Stimulated activated CD4-positive, alpha-beta T cell treated with anti-CD3 and anti-CD28 coated beads, Interleukin-12 subunit alpha, Interleukin-12 subunit beta, amount 100 ng/mL, for 4 hours (primary cell): ENCODE measurements around the gene ERFL.

ENCODE experiments used
- DNase-seq: peaks from one replicate; pipeline ENCODE4 v3.0.0-alpha.2; 2020

Gene ERFL

DNA sequence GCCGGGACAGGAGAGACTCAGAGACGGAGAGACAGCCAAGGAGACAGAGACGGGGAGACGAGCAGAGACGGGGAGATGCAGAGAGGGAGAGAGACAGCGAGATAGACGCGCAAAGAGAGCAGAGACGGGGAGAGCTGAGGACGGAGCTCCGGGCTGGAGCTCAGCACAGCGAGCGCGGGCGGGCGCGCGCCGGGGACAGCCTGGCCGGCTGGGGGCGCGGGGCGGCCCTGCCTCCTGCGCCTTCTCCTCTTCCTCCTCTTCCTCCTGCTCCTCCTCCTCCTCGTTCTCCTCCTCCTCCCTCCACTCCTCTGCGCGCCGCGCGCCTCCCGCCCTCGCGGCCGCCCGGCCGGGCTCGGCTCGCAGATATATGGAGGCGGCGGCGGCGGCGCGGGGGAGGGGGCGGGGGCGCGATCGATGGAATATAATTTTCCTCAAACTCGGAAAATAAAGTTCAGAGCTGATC, at the start of gene ERFL:
TSS of gene ERFL (minus strand) at position 229 of the 463 bp plus-strand sequence. CDS start 15,530 bp downstream, outside the sequence.
- no peak for DNase-seq

DNA sequence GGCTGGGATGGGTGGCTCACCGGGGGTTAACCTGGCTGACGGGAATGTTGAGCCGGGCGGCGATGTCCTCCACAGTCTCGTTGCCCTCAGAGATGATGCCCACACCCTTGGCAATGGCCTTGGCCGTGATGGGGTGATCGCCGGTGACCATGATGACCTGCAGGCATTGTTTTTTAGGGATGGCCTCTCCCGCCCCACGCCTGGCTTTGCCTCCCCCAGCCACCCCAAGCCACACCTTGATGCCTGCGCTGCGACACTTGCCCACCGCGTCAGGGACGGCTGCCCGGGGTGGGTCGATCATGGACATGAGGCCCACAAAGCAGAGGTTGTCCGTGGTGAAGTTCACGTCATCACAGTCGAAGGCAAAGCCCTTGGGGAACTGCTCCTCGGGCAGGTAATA, 49.7 kb upstream of the ERFL start:
- no peak for DNase-seq

DNA sequence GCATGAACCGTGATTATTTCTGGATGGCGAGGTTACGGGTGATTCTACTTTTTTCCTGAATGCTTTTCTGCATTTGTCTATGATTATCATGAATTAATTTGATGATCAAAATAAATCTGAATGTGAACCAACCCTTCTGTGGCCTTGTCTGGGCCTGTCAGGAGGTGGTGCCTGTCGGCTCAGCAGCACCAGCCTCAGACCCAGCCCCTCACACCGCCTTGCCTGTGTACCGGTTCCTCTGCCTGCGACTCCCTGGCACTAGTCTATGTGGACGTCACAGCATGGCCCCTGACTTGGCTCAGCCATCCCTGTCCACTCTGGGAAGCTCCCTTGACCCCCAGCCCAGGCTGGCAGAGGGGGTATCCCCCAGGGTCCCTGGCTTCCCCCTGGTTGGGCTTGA, 46.4 kb upstream of the ERFL start:
- DNase-seq = no peak

DNA sequence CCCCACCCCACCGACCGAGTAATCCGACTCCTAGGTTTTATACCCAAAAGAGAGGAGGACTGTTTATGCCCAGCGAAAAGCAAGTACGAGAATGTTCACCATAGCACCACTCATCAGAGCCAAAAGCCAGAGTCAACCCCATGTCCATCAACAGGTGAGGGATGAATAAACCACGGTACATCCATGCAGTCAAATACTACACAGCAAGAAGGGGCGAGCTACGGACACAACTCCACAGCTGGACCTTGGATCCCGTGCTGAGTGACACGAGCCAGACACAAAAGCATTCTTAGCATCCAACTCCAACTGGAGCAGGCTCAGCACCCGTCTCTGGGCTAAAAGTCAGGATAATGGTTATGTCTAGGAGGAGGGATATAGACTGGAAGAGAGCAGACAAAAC, 43.1 kb upstream of the ERFL start:
- no peak for DNase-seq

DNA sequence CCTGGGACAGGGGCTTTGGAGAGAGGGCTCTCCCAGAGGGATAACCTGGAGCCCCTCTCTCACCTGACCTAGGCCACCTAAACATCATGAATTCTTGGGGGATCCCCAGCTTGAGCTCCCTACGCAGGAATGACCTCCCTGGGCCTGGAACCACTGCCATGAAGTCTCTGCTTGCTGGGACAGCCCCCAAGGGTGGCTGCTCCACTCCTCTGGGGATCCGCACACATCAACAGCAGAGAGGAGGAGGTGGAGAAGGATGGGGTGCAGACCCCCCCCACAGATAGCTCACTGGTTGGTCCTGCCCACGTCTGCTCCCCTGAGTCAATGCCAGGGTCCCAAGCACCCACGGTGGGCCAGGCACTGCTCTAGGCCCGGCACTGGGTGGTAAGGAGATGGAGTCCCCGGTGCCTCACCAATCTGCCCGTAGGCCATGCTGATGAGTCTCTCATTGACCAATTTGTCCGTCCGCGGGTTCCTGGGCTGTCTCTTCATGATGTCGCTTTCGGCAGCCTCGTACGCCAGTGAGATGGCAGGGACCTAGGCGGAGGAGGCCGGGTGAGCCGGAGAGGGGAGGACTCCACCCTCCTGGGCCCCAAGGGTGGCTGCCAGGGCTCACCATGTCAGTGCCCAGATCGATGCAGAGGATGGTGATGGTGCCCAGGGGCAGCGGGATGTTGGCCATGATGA, 41.7 kb upstream of the ERFL start:
- DNase-seq = no peak

DNA sequence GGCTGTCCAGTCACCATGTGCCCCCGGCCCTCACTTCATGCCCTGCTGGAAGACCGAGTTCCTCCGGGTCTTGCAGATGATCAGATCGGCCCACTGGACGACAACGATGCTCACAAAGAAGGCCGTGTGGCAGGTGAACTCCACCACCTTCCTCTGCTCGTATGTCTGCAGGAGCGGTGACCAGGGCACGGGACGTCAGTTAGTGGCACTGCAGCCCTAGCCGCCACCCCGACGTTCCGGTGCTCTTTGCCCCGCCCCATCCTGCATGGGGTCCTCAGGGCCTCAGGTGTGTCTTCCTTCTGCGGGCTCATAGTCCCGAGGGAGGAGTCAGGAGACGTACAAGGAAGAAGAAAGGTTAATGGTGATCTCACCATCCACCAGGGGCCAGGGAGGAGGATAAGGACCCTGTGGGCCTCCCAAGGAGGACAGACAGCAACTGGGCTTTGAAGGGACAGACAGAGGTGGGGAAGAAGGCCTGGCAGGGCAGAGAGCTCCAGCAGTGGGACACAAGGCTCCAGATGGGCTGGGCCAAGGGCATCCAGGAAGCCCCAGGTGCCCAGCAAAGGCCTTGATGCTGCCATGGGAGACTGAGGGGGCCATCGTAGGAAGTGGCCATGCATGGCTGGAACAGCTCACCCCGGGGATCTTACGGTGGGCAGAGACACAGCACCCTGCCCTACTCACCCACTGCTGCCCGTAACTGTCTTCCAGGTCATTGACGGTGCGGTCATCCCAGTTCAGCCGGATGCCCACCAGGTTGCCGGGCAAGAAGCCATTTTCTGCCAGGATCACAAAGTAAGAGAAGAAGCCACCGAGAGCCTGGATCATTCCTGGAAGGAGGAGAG, 40.7 kb upstream of the ERFL start:
- no peak for DNase-seq

DNA sequence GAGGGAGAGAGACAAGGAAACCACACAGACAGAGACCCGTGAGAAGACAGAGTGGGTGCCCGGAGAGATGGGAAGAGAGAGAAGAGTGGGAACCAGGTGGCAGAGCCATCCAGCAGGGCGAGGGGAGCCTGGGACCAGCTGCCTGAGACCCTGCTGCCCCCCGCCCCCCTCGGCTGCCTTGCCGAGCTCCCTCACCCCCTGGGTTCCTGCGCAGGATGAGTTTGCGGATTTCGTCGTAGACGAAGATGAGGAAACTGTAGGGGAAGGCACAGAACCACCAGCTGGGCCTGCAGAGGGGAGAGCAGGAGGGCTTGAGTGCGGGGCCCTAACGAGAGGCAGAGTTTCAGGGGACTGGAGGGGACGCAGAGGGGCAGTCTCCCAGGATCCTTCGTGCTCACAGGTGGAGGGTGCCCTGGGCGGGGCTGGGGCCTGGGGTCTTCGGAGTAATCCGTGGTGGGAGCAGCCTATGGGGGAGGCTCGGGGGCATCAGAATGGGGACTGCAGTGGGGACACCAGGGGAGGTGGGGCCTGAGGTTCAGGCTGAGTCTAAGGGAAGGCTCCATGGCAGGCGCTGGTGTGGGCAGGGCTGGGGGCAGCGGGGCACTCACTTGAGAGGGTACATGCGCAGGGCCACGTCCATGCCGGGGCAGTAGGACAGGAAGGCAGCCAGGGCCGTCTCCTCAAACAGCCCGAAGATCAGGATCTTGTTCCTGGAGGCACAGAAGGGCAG, 39.0 kb upstream of the ERFL start:
- DNase-seq = no peak

DNA sequence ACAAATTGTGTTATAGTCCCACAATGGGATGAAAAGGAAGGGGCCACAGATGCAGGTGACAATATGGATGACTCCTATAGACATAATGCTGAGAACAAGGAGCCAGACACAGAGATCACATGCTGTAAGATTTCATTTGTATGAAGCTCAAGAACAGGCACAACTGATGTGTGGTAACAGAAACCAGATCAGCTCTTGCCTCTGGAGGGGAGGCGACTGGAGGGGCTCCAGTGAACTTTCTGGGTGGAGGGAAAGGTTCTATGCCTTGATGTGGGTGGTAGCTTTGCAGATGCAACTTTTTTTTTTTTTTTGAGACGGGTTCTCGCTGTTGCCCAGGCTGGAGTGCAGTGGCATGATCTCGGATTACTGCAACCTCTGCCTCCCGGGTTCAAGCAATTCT, 36.9 kb upstream of the ERFL start:
- DNase-seq = no peak

DNA sequence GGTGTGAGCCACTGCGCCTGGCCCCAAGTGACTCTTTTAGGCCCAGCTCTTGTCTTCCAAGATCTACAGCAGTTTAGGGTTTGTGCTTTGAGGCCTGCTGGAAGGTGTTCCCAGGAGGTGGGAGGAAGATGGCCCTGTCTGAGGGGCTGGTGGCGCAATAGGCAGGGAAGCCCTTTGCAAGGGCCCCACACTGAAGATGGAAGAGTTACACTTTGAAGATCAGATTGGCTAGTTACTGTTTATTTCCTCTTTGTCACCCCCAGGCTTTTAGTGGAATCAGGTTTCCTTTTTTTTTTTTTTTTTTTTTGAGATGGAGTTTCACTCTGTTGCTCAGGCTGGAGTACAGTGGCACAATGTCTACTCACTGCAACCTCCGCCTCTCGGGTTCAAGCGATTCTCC, 32.7 kb upstream of the ERFL start:
- no peak for DNase-seq

DNA sequence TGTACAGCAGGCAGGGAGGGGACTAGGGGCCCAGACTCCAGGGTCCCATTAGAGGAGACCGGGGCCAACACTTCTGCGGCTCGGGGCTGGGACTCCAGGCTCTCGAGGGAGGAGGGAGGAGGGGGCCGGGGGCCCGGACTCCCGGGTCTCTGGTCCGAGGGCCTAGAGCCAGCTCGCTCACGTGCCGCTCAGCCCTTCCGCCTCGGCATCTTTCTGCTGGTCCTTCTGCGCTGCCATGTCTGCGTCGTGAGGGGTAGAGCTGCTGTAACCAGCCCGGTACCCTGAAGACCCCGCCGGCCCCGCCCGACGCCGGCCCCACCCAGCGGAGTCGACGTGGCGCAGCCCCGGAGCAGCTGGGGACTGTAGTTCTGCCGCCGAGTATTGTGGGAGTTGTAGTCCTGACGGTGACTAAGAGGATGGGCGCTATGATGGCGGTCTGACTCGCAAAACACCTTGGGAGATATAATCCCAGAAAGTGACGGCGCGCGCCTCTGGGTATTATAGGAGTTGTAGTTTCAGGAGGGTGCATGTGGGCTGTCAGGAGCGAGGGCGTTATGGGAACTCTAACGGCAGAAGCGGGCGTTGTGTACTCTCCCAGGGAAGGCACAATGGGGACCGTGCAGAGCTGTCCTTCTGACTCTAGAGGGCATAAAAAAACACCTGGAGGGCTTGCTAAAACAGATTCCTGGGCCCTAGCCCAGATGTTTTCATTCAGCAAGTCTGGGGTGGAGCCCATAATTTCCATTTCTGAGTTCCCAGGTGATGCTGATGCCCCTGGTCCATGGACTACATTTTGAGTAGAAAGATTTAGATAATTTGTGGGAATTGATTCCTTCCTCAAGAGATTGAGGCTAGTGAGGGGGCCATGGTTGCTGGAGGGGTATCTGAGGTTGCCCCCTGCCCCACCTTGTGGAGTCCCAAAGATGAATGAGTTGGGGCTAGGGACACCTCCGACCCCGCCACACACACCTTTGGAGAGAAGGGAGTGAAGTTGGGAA, 31.1 kb upstream of the ERFL start, which contains the start of gene RABAC1:
TSS of gene RABAC1 (minus strand) at position 266 of the 998 bp plus-strand sequence. CDS start at position 237, 29 bp downstream.
- peak; percentile 84 for DNase-seq

DNA sequence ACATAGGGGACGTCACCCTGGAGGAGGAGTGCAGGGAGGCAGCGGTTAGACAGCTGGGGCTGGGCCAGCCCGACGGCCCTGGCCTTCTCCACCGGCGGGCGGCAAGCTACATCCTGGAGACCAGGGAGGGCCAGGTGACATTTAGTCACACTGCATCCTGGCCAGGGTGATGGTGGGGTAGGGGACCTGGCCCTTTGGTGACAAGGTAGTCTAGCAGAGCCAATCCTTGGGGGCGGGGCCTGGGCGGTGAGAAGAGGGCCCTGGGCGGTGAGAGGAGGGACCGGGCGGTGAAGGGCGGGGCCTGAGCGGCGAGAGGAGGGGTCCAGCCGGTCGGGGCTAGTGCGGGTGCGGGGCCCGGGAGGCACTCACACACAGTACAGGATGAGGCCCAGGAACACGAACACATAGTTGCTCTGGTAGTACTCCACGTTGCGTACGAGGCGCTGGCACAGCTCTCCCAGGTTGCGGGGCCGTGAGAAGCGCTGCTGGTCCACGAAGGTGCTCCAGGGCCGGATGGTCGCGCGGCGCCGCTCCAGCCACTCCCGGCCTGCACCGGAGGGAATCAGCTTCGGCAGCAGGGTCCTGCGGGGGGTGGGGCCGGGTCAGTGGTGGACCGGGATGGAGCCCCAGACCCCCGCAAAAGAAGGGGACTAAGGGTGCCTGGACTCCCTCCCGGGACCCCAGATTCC, 30.3 kb upstream of the ERFL start:
- DNase-seq = peak; percentile 86

DNA sequence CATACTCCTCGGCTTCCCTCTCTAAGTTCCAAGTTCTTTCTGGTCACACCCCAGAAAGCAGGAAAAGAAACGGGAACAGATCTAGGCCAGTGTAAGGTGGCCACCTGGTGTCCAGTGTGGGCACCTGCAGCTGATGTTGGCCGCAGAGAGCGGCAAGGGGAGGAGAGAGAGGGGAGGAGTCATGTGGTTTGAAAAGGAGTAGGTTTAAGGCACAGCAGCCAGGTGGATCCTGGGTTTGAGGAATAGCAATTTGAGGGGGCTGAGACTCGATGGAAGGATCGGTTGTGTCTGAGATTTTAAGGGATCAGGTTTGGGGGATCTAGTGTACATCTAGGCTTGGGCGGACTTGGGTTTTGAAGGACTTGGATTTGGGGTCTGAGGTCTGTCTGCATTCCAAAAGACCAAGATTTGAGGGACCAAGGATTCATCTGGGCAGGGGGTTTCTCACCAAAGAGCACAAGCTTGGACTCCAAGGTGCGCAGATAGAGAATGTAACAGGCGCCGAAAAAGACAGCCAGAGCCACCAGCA, 29.7 kb upstream of the ERFL start:
- no peak for DNase-seq

DNA sequence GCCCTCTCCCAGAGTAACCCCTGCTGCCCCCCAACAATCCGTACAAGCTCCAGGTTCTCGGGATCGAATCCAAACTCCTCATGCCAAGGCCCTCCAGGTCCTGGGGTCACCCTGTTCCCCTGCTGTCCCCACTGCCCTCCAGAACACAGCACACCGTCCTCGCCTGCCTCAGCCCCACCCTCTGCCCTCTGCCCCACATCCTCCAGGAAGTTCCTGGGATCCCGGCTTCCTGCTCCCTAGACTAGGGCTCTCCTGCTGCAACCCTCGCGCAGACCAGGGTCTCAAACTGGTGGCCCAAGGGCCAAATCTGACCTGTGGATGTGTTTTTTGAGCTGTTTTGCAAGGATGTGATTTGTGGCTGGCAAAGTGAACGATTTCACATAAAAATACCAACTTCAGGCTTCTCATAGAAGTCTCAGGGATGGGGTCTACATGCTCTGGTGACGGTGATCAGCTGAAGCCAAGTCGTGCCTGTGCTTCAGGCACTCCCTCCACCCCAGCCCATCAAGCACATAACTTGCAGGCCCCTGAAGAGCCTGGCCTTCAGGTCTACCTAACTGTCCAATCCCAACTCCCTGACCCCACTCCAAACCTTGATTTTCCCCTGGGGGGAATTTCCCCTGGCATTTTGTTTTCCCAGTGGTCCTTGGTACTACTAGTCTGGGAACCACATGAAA, 29.1 kb upstream of the ERFL start:
- DNase-seq = no peak

DNA sequence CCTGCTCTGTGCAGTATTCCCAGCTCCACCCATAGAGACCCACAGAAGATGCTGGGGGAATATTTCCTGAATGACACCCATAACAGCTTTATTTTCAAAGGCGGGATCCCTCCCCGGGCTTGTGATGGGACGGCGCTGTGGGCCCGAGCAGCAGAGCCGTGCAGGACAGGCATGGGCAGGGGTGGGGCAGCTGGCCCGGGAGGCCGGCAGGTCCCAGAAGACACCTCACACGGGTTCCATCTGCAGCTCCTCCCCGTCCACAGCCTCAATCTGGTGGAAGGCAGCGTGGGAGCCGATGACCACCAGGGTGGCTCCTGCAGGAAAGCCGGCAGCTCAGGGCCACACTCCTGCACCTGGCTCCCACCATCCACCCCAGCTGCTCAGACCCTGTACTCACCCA, 28.4 kb upstream of the ERFL start:
- no peak for DNase-seq

DNA sequence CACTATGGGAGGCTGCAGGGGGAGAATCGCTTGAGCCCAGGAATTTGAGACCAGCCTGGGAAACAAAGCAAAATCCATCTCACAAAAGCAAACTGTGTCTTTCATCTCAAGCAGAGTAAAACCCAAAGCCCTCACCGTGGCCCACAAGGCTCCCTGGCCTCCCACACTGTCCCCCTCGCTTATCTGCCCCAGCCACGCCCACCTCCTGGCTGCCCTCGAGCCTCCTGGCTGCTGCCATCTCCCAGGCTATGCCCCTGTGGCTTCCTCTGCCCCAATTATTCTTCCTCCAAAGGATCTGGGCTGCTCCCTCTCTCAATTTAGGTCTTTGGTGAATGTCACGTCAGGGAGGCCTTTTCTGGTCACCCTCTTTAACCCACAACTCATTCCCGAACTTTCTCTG, 27.3 kb upstream of the ERFL start:
- no peak for DNase-seq

DNA sequence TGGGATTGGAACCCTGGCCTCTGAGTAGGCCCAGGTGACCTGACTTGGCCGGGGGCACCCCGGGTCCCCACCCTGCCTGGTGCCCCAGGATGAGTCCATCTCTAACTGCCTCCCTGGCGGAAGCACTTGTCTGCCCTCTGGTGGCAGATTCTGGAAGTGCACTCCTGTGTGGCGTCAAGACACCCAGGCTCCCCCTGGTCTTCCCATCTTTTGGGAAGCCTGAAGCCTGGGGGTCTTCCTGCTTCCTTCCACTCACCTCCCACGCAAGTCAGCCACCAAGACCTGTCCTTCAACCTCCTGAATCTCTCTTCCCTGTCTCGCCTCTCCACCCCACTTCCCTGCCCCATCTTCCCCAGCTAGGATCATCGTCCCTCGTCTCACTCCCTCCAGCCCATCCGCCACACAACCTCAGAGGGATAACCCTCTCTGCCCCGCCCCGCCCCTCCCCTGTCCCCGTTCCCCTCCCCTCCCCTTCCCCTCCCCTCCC, 23.5 kb upstream of the ERFL start:
- peak; percentile 94 for DNase-seq

DNA sequence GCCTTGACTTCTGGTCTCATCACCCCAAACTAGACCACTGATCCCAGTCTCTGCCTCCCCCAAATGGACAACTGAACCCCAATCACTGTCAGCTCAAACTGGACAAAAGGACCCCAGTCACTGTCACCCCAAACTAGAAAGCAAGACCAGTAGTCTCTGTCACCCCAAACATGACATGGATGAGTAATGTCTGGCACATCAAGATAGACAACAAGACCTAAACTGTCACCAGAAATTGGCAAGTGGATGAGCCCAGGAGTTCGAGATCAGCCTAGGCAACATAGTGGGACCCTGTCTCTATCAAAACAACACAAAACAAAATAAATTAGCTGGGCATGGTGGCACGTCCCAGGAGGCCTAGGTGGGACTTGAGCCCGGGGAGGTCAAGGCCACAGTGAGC, 18.8 kb upstream of the ERFL start:
- no peak for DNase-seq

DNA sequence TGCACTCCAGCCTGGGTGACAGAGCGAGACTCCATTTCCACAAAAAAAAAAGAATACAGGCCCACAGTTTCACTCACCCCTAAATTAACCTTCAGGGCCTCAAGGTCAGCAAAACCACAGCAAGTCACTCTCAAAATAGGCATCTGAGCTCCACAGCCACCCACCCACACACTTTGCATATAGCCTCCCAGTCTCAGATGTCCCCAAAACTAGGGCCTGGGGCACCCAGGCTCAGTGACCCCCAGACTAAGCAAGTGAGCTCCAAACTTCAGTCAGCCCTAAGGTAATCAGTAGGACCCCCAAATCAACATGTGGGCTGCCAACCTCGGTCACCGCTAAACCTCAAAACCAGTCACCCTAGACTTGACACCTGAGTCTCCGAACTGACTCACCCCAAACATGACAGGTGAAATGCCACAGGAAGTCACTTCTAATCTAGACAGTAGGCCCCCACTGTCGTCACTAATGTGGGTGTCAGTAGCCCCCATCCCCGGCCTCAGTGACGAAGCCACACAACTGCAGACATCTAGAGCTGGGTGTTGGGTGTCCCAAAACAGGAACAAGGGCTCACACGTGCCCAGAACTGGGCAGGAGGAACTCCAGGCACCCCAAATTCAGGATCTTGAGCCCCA, 17.0 kb upstream of the ERFL start:
- DNase-seq = peak; percentile 71

DNA sequence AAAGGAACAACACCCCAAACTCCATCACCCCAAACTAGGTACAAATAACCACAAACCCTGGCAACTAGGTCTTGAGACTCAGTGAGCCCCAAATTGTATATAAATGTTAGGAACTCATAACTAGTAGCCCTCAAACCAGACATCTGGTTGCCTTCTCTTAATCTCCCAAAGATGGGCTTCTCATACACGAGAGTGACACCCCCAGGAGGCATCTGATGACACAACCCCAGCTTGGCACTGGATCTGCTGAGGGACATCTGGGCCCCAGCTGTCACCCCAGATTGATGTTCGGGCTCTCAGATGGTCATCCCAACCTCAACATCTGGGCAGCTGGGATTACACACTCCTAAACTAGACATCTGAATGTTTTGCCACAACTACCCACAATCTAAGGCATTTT, 16.1 kb upstream of the ERFL start:
- DNase-seq = no peak
